SK-N-SH (cell line): ENCODE data around the gene ADD2. TPM values are rescaled to one million over a fixed set of nuclear protein-coding genes. Genes with fewer than 3 reads are reported as not detected.

ENCODE experiments used
- CTCF ChIA-PET: fragments of 300-600, 350-600 bp; formaldehyde crosslinking; extraction: SDS; loops from one replicate; lab custom pipeline; 2021; lab: Yijun Ruan, JAX
- POLR2A ChIA-PET: fragments of 350-600 bp; sonication (Branson Sonifier 250); formaldehyde crosslinking; extraction: SDS; loops from one replicate; lab custom pipeline; 2020; ENCODE audit warnings: antibody characterized with exemption, inconsistent platforms; lab: Yijun Ruan, JAX
- DNase-seq: peaks from one replicate; pipeline ENCODE4 v3.0.0; 2012
- H2AFZ ChIP-seq: fragments of 200-600 bp; sonication (generic); 2 replicates; pipeline ENCODE4 v1.8.1; 2016; ENCODE audit warnings: antibody characterized with exemption, mild to moderate bottlenecking, low read depth
- H3F3A ChIP-seq: fragments of 200-600 bp; sonication (generic); replicated peaks from 2 replicates; pipeline ENCODE3; 2016; ENCODE audit warnings: antibody characterized with exemption, mild to moderate bottlenecking; ENCODE audit not compliant: insufficient read depth
- H3K27ac ChIP-seq, 2 experiments: fragments of 200-500 bp in 1 of 2; fragments of 200-600 bp in 1 of 2; sonication (Bioruptor generic) in 1 of 2; sonication (generic), shearing (Covaris generic) in 1 of 2; 2 replicates each; pipeline versions ENCODE4 v1.5.1 to v1.6.1; 2014 to 2016; ENCODE audit warnings: low read depth in 2 of 2, inconsistent platforms in 1 of 2, low read length in 1 of 2, mild to moderate bottlenecking in 1 of 2, mixed read lengths in 1 of 2
- H3K27me3 ChIP-seq: fragments of 200-600 bp; sonication (generic), shearing (Covaris generic); 2 replicates; pipeline ENCODE4 v1.6.1; 2016; ENCODE audit warnings: mixed run types; ENCODE audit not compliant: insufficient read depth
- H3K36me3 ChIP-seq, 2 experiments: fragments of 200-500 bp in 1 of 2; fragments of 200-600 bp in 1 of 2; sonication (Bioruptor generic) in 1 of 2; sonication (generic) in 1 of 2; replicated peaks in 1 of 2; 2 replicates each; pipeline versions ENCODE3 to v1.5.1; 2014 to 2016; ENCODE audit warnings: low read length in 1 of 2, mild to moderate bottlenecking in 1 of 2; ENCODE audit not compliant: insufficient read depth in 2 of 2, control insufficient read depth in 1 of 2
- H3K4me1 ChIP-seq, 2 experiments: fragments of 200-500 bp in 1 of 2; fragments of 200-600 bp in 1 of 2; sonication (Bioruptor generic) in 1 of 2; sonication (generic), shearing (Covaris generic) in 1 of 2; 2 replicates each; pipeline versions ENCODE4 v1.5.1 to v1.6.1; 2014 to 2016; ENCODE audit warnings: low read depth in 1 of 2, low read length in 1 of 2, mixed run types in 1 of 2; ENCODE audit not compliant: insufficient read depth in 2 of 2, control insufficient read depth in 1 of 2
- H3K4me2 ChIP-seq: fragments of 200-600 bp; sonication (generic), shearing (Covaris generic); 2 replicates; pipeline ENCODE4 v1.6.1; 2017; ENCODE audit warnings: mixed run types
- H3K4me3 ChIP-seq, 2 experiments: fragments of 200-500 bp in 1 of 2; fragments of 200-600 bp in 1 of 2; sonication (Bioruptor generic) in 1 of 2; sonication (generic), shearing (Covaris generic) in 1 of 2; 2 replicates each; pipeline versions ENCODE4 v1.5.1 to v1.8.1; 2014 to 2016; ENCODE audit warnings: low read depth in 2 of 2, inconsistent platforms in 1 of 2, low read length in 1 of 2, mild to moderate bottlenecking in 1 of 2, mixed read lengths in 1 of 2, moderate library complexity in 1 of 2
- H3K79me2 ChIP-seq: fragments of 200-600 bp; sonication (generic); 2 replicates; pipeline ENCODE4 v1.8.1; 2017; ENCODE audit warnings: mild to moderate bottlenecking; ENCODE audit not compliant: insufficient read depth
- H3K9ac ChIP-seq: fragments of 200-600 bp; sonication (generic); 2 replicates; pipeline ENCODE4 v1.6.1; 2017; ENCODE audit warnings: mixed run types
- H3K9me2 ChIP-seq: fragments of 200-600 bp; sonication (generic); 2 replicates; pipeline ENCODE4 v1.6.1; 2017; ENCODE audit warnings: mixed run types
- H3K9me3 ChIP-seq: fragments of 200-600 bp; sonication (generic); 2 replicates; pipeline ENCODE4 v1.6.1; 2017; ENCODE audit warnings: mixed run types, mild to moderate bottlenecking, moderate library complexity
- H4K20me1 ChIP-seq: fragments of 200-600 bp; sonication (generic); 2 replicates; pipeline ENCODE4 v1.6.1; 2017; ENCODE audit warnings: mild to moderate bottlenecking, mixed run types; ENCODE audit not compliant: insufficient read depth
- FOSL2 ChIP-seq: IDR thresholded peaks from 2 replicates; pipeline ENCODE4 v1.4.0; 2012; ENCODE audit warnings: low read depth, mild to moderate bottlenecking, moderate library complexity, borderline replicate concordance
- FOXM1 ChIP-seq: IDR thresholded peaks from 2 replicates; pipeline ENCODE4 v1.4.0; 2012; ENCODE audit warnings: low read depth, mild to moderate bottlenecking
- GATA2 ChIP-seq: sonication (generic); formaldehyde crosslinking; IDR thresholded peaks from 2 replicates; pipeline ENCODE4 v1.5.0; 2020; ENCODE audit warnings: mild to moderate bottlenecking, missing genetic modification reagents
- MEF2A ChIP-seq: IDR thresholded peaks from 2 replicates; pipeline ENCODE4 v1.4.0; 2012; ENCODE audit warnings: low read depth, borderline replicate concordance
- POLR2AphosphoS5 ChIP-seq: IDR thresholded peaks from 2 replicates; pipeline ENCODE4 v1.6.1; 2012; ENCODE audit warnings: low read depth, low read length
- REST ChIP-seq: IDR thresholded peaks from 2 replicates; pipeline ENCODE4 v1.6.1; 2012; ENCODE audit warnings: mild to moderate bottlenecking, low read depth, low read length, moderate library complexity
- RXRA ChIP-seq: IDR thresholded peaks from 2 replicates; pipeline ENCODE4 v1.4.0; 2012; ENCODE audit warnings: low read depth, mild to moderate bottlenecking, borderline replicate concordance
- SMC3 ChIP-seq: IDR thresholded peaks from 2 replicates; pipeline ENCODE4 v1.6.1; 2012; ENCODE audit warnings: low read depth, low read length, improper control_type of control experiment
- WGBS: methylation state at CpG from one replicate; pipeline ENCODE4 v1.1.6; 2017; ENCODE audit warnings: low lambda C conversion rate; 5-methylcytosine and 5-hydroxymethylcytosine counted together
- polyA plus RNA-seq, 3 experiments: library from polyadenylated mRNA; depleted of rRNA; stranded (reverse); fragments of >200 nt; gene quantifications; 2 replicates each; pipeline ENCODE4 v1.2.3, GENCODE V29; 2012

Gene ADD2
- polyA plus RNA-seq, 1 of the 3 experiments (the other 2 are of a cell fraction): 0.30 TPM

DNA sequence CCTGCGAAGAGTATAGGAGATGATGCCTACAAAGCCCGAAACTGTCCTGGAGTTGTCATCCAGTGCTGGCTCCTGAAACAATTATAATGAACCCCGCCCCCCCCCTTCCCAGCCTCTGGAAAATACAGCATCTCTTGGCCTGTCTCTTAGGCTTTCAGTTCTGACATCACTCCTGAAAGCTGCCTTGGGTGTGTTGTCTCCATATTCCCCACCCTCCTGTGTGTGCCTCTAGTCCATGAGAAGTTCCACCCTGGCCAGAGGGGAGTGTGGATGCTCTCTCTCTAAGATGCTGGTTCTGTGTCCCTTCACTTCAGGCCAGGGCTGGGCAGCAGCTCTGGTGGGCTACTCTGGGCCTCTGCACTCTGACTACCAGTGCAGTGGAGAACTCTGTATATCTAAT is 155.4 kb downstream of the ADD2 start:
- Histone ChIP-seq H3K4me1 (no peaks in the 10 kb centered on the region), H3K9ac (no peak overlapping the region), H4K20me1 (no peaks in the 10 kb centered on the region), H3K27ac (no peak overlapping the region), H3K79me2 (no peaks in the 10 kb centered on the region), H3K9me2 (no peaks in the 10 kb centered on the region), H3K27me3 (peaks cover 20% of the 10 kb centered on the region; the same call in 1 of the 2 replicates), H3K4me2 (no peak overlapping the region), H3K36me3 (no peaks in the 10 kb centered on the region), H3F3A (no peaks in the 10 kb centered on the region), H3K9me3 (no peaks in the 10 kb centered on the region), H3K4me3 (no peak overlapping the region), H2AFZ (no peak overlapping the region)
- ChIA-PET POLR2A (interaction anchor here (0.7 kb wide), 1 partner anchor 1143 kb away, joined by 3 read pairs; no protein-coding TSS in a partner anchor), CTCF (interaction anchor here (0.7 to 4.0 kb wide), 3 partner anchors 272 to 308 kb away, joined by 4 to 20 read pairs (median 5); no protein-coding TSS in a partner anchor)
- WGBS: 41% methylated on average over 3 of the region's 3 CpGs
- TF ChIP-seq FOXM1 (no peak), GATA2 (CRISPR knock-in tag) (no peak), MEF2A (no peak), POLR2AphosphoS5 (no peak), FOSL2 (no peak), REST (no peak)
- no peak for DNase-seq

DNA sequence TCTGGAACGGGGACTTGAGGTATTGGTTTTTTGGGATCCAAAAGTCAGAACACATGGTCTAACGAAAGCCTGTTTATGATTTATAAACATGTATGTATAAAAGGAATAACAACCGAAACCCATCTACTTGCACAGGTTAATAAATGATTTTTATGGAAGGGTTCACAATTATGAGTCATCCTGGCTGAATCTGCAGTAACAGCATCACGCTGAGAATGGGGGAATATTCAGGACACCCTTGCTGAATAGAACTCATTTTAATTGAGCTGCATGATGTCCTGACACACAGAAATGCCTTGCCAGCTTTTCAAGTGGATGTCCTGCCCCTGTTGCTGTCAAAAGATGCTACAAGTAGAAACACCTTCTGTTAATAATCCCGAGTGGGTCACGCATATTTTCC is 159.6 kb downstream of the ADD2 start:
- Histone ChIP-seq H2AFZ (no peak overlapping the region), H3K4me2 (no peak overlapping the region), H3K9ac (no peak overlapping the region), H3K36me3 (no peaks in the 10 kb centered on the region), H3K9me2 (no peaks in the 10 kb centered on the region), H3K27me3 (peaks cover 17% of the 10 kb centered on the region; the same call in 1 of the 2 replicates), H3K79me2 (no peaks in the 10 kb centered on the region), H3K27ac (no peak overlapping the region), H3F3A (no peaks in the 10 kb centered on the region), H4K20me1 (no peaks in the 10 kb centered on the region), H3K4me1 (no peaks in the 10 kb centered on the region), H3K4me3 (no peak overlapping the region), H3K9me3 (no peaks in the 10 kb centered on the region)
- WGBS: 40% methylated on average over 6 of the region's 6 CpGs
- TF ChIP-seq RXRA (no peak), SMC3 (no peak)
- POLR2A ChIA-PET: no interaction called here
- CTCF ChIA-PET: interaction anchor here (1.0 to 2.1 kb wide), 4 partner anchors 10 to 183 kb away, joined by 3 to 14 read pairs (median 3); no protein-coding TSS in a partner anchor
- DNase-seq: no peak
